CD4-positive, alpha-beta T cell treated with Interleukin-10 for 1 hour (primary cell): Measurements from ENCODE around the gene ADAMTS1.
"Not testable (repeated sequence)": the region's sequence is repeated elsewhere in the genome, so short reads cannot be mapped to it uniquely, and the experiment has no call there.

ENCODE experiments used
- DNase-seq: peaks from one replicate; pipeline ENCODE4 v3.0.0-alpha.2; 2020

The ADAMTS1 gene

DNA sequence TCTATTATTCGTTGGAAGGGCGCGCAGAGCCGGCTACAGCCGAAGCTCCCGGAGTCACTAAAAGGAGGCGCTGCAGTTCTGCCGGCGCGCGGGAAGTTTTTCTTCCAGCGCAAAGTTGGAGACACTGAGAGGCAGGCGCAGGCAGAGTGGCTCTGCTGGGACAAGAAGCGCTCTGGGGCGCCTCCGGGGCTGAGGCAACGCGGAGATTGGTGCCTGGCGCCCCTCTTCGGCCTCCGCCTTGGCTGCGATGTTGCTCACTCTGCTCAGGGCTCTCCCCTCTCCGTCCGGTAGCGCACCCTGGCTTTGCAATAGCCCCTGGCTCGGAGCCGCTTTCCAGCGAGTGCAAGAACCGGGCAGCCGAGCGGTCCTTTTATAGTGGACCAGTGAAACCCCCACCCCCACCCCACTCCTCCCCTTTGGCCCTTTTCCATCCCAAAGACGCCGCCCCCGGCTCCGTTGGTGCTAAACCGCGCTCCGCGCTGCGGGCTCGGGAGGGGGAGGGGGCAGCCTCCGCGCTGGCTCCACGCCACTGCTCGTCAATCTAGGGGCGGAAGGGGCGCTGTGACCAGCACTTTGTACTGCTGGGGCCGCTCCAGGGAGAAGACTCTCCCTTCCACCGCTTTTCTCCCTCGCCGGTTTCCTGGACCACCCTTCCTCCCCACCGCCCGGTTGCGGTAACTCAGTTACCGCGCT is at the start of gene ADAMTS1:
Gene ADAMTS1 (minus strand): TSS at position 344 of the 693 bp plus-strand sequence. CDS start 455 bp downstream, outside the sequence.
- peak; percentile 20 for DNase-seq

DNA sequence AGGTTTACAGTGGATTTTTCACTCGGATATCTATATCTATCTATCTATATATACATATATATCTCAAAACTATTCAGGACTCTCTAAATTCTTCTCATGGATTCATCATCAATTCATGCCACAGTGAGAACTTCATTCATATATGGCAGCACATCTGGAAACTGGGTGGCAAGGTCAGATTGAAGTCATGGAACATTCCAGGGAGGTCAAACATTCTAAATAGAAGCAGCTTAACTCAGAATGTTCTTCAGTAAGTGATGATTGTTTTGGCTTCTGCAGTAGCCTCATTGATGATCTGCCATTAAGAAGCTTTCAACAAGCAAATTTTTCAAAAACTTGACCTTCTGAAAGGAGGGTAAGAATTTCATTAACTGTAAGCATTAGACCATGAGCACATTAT is 46.9 kb upstream of the ADAMTS1 start:
- no peak for DNase-seq

DNA sequence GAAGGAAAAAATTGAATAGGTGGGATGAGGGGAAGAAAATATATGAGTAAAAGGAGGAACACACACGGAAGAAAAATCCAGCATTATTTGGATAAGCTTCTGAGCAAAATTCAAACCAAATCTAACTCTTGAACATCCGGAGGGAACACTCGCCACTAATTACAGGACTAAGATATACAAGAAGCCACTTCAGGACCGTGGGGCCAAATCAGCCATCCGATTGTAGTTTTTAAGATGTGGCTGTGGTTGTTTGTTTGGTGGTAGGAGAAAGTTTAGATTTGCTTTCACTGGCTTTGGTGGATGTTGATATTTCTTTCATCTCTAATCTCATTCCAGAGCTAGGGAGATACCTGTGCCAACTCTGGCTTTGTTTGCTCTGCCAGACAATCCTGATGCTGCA is 43.7 kb upstream of the ADAMTS1 start:
- no peak for DNase-seq

DNA sequence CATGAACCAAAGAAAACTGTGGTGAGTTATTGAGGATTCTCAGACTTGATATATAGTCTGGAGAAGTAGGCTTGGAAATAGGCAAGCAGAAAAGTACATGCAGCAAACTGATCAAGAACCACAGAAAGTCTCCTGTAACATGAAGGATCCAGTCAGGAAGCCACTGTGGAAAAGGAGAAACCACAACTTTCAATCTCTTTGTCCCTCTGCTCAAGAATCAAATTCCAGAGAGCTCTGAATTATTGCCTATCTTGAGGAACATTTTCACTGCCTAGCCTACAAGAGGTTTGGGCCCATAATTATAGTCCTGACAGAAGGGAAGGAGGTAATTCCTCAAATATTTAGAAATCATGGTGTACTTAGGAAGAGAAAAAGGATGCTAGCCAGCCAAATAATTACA is 43.0 kb upstream of the ADAMTS1 start:
- no peak for DNase-seq

DNA sequence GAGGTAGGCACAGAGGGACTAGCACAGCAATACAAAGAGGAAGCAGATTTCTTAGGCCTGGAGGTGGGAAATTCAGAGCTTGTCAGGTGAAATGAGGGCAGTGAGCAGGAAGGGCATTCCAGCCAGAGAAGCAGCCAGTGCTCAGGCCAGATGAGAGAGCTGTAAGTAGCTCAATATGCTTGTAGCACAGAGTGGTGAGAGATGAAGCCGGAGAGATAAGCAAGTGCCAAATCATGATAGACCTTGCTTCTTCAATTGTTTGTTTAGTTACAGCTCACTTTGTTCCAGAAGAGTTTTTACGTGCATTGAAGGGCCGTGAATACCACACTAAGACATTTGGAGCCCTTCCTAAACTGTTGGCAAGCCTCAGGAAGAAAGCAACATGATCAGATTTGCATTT is 42.0 kb upstream of the ADAMTS1 start:
- no peak for DNase-seq

DNA sequence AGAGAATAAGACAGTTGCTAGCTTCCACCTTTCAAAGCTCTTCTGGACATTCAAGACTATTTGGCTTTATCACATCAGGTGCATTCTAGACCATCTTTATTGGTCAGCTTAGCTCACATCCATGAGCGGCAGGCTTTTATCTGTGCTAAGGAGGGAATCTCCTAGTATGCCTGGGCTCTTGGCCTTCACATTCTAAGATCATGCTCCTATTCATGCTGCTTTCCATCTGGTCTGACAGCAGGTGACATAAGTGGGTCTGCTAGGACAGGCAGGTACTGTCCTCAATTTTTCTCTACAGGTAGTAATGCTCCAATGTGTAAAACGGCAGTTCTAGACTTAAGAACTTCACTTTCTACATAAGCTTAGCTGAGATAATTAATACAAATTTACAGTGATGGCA is 39.2 kb upstream of the ADAMTS1 start:
- no peak for DNase-seq

DNA sequence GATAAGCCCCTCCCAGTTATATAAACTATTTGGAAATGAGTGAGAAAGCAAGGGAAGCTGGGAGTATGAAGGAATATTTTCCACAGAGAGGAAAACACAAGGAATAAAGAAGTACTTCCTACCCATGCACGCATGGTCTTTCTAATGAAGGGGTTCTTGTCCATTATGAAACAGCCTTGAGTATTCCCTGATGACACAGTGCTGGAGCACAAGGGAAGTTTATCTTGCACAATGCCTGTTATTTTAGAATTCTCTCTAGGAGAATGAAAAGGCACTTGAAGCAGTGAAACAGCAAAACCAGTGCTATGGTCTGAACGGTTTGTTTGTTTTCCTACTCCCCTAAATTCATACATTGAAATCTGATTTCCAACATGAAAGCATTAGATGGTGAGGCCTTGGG is 38.6 kb upstream of the ADAMTS1 start:
- no peak for DNase-seq

DNA sequence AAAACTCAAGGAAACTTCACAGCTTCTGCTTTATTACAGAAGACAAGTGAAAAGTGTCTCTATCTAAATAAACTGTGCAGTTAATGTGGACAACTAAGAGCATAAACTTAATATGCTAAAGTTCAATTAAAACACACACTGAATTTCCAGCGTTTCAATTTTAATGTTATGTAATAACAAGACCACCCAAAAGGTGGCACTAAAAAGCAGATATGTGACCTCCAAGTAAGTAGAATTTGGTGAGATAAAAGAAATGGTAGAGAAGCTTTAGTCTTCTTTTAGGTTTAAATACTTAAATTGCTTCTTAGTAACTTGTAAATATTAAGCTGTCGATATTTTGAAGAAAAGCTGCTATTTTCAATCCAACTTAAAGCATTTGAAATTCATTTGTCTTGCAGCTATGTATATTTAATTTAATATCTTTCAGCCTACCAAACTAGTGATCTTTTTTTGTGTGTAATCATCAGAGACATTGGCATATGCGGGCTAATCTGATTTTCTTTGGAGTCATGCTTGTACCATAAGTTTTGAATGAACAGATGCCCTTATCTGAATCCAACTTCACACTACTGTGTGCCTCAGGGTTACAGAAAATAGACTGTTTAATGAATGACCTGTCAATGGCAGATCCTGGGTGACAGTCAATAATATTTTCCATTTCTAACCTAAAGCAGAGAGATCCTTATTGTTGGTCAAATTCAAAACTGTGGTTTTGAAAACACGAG is 36.5 kb upstream of the ADAMTS1 start:
- no peak for DNase-seq

DNA sequence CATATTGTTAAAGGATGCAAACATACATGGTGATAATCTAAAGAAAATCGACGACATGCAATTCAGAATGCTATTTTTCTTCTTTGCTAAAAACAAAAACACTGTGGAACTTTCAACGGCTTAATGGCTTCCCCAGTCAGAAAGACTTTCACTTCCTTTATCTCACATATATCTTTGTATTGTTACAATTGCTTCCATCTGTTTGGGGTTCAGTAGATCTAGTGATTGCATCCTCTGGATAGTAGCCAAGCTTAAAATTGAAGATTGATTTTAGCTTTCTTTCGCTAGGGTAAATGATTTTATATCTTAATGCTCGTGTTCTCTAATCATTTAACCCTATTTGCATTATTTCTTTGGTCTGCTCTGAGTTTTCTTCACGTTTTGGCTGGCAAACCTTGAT is 31.8 kb upstream of the ADAMTS1 start:
- DNase-seq, result no peak

DNA sequence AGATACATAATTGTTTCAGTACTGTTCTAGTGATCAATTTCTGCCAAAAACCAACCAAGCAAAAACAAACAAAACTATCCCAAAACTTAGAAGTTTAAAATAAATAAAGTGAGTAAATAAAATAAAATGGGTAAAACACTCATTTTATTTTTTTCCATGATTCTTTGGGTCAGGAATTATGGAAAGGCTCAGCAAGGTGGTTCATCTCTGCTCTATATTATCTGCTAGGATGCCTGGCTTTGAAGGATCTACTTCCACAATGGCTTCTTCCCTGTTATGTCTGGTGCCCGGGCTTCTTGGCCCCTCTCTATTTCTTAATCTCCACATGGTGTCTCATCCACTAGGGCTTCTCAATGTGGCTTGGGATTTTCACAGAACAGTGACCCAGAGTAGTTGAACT is 29.1 kb upstream of the ADAMTS1 start:
- no peak for DNase-seq

DNA sequence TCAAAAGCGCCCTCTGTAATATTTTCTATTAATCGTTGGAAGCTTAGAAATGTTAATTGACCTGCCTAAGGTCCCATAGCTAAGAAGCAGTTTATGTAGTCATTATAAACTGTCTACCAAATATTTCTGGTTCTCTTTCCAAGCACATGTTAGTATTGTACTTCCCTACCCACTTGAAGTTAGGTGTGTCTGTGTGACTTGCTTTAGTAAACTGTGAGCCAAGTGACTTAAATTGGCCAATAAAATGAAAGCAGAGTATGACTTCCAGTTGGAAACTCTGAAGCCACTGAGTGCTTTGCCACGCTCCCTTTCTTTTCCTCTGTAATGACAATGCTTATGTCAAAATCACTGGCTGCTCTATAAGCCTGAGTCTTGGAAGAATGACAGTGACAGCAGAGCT is 20.6 kb upstream of the ADAMTS1 start:
- DNase-seq, result no peak

DNA sequence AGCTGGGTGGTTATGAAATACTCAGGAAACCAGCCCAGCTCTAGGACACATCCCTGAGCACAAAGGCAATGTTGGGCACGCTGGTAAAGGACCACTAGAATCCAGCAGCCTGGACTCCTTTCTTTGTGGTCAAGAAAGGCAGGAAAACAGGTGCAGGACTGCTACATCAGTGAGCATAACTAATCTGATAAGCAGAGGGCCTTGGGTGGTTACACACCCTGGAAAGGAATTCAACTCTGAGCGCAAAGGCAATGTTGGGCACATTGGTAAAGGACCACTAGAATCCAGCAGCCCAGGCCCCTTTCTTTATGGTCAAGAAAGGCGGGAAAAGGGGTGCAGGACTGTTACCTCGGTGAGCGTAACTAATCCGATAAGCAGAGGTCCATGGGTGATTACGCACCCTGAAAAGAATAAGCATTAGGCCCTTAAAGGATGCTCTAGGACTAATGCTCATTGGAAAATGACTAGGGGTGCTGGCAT is 11.7 kb upstream of the ADAMTS1 start:
- not testable (repeated sequence) for DNase-seq

DNA sequence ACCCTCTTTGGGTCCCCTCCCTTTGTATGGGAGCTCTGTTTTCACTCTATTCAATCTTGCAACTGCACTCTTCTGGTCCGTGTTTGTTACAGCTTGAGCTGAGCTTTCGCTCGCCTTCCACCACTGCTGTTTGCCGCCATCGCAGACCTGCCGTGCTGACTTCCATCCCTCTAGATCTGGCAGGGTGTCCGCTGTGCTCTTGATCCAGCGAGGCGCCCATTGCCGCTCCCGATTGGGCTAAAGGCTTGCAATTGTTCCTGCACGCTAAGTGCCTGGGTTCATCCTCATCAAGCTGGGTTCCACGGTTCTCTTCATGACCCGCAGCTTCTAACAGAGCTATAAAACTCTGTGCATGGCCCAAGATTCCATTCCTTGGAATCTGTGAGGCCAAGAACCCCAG is 9.5 kb upstream of the ADAMTS1 start:
- not testable (repeated sequence) for DNase-seq

DNA sequence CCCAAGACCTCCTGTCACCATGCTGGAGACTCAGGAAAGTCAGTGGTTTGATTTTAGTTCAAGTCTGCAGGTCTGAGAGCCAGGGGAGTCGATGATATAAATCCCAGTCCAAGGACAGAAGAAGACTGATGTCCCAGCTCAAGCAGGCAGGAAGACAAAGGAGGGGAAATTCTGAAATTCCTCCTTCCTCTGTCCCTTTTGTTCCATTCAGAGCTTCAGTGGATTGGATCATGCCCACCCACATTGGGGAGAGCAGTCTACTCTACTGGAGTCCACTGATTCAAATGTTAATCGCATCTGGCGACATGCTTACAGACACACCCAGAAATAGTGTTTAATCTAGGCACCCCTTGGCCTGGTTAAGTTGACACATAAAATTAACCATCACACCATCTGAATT is 7.2 kb upstream of the ADAMTS1 start:
- DNase-seq, result no peak

DNA sequence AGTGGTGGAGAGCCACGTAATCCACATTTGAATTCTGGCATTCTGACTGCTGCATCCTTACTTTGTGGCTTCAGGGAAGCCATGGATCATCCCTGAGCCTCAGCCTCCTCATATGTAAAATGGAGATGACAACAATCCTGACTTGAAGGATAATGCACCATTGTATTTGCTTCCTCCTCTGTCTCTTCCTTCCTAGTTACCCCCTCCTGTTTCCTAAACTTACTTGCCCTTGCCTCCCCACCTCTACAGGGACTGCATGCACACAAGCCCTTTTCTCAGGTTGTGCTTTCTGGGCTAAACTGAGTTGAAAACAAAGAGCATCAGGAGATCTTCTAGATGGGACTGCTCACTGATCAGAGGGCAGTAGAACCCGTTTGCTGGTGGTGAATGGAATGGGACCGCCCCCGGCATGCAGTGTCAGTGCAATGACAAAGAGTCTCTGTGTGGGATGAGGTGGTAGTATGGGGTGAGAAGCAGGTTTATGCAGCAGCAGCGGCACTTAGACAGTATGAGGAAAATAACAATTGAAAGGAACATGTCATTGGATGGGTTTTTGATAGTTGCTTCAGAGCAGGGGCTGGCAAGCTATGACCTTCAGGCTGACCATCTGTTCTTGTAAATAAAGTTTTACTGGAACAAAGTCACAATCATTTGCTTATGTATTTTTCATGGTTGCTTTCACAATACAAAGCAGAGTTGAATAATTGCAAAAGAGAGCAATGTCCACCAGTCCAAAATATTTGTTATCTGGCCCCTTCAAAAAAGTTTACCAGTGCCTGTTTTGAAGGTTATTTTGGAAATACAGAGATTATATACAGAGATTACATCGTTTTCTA is 6.1 kb upstream of the ADAMTS1 start:
- no peak for DNase-seq

DNA sequence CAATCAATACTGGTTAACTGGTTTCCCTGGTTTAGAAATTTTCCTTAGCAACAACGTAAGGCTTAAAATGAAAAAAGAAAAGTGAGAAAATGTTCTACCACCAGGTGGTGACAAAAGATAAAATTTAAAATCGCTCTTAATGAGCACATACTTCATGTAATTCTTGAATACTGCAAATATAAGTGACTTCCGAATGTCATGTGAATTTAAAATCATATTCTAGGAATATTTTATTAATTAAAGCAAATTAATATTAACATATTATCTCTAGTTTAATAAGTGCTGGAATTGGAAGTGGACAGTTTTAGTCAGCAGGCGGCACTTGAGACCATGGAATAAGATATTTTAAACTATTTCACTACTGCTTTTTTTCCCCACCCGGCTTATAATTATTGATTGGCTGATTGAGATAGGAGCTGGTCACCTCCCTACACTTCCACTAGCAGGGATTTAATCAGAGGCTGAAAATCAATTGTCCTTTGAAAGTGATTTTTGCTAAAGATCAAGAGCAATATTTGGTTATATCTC is 5.0 kb upstream of the ADAMTS1 start:
- DNase-seq, result peak; percentile 22

DNA sequence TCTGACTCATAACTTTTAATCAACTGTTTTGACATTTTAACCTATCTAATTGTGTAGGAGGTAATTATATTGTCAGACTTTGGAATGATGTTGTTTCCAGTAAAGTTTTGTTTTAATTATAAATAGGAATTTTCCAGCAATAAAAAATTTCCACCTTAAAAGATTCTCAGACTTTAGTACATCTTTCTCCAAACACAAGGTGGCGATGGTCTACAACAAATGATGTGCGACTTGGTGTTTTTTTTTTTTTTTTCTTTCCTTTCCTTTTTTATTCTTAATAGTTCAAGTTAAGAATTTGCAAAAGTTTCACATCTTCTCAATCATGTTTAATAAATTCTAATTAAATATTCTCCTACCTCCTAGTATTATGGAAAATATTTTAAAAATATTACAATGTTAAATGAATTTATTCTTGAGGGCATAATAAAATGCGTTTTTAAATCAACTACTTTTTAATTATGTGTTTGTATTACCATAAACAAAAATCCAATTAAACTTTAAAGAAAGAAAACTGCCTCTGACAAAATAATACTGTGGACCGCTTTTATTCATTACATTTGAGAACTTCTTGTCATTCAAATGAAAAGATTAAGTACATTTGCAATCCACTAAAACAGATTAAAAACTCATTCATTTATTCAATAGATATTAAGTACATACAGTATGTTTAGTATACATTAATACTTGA is 4.4 kb upstream of the ADAMTS1 start:
- DNase-seq, result peak; percentile 37

DNA sequence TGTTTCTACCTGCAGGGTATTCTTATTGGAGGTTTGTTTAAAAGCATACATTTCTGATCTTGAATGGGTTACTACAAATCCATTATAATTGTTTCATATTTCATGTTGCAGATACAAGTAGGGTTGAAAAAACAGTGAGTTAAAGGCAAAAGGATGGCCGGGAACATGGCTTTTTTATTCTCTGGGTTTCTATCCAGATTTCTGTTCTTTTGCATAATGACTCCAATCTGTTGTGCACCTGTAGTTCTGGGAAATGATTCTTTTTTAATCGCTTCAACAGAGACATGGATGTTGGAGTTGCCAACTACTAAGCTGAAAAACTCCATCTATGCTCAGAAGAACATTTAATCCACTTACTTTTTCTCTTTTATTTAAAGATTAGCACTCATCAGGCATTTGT is 2.7 kb upstream of the ADAMTS1 start:
- no peak for DNase-seq

DNA sequence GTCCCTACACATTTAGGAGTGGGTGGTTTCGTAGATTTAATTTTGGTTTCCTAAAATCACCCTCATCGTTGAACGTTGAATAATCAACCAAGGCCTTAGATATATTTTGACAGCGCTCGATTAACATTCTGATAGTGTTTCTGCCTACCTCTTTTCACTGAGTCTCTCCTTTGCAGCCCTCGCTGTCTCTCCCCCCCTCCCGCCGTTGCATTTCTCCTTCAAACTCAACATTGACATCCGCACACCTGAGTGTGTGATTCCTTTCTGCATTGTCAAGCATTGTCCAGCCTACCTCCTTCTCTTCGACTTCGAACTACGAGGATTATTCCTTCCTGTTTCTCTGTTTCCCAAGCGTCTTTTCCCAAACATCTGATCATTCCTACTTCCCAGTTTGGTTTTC is 1.8 kb upstream of the ADAMTS1 start:
- no peak for DNase-seq

DNA sequence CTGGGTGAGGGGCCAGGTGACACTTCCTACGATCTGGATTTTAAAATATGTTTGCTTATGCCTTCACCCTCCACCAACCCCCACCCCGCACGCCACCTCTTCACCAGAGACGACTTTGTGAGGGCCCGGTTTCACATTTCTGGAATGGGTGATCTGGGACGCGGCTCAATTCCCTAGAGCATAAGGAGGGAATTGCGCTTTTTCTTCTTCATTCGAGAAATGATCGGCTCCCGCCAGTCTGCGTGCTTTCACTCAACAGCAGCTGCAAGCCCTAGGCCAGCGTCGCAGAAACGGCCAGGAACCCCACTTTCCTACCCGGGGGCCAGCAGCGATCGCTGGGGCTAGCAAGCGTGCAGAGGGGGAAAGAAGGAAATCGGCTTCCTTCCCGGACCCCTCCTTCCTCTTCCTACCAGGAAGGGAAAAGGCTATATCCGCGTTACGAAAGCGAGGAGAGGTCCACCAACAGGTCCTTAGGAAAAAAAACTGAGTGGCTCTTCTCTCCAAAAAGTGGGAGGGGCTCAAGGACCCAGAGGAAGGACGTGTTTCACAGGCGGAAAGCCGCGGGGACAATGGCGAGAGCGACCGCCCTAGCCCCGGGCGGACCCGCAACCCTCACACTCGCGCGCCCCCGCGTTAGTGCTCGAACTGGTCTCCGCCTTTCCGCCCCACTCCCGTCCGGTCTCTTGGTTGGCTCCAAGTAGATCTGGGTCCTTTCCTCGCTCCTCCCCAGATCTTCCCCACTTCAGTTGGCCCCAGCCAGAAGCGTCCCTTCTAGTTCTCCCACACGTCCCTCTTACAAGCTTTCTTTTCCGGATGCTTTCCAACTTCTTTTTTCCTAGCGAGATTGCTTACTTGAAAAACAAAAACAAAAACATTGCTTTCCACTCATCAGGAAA is 1.1 kb upstream of the ADAMTS1 start:
- DNase-seq, result no peak

DNA sequence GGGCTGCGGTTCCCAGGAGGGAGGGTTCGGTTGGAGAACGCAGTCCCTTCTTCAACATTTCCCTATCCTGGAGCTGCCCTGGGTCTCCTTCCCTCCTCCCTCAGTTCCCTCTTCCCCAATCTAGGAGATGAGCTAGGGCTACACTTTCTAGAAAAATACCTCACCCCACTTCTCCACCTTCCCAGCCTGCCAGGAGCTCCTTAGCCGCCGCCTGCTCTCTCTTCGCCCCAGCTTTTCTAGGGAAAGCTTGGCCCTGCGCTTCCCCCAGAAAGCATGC is 488 bp upstream of the ADAMTS1 start:
- no peak for DNase-seq
